AG09319 (cell line): ENCODE data around the gene KIF2C.
"Not testable (repeated sequence)": the region's sequence is repeated elsewhere in the genome, so short reads cannot be mapped to it uniquely, and the experiment has no call there.

Source experiments
- DNase-seq: peaks from one replicate; pipeline ENCODE4 v3.0.0-alpha.2; 2010; ENCODE audit warnings: low read depth; ENCODE audit errors: extremely low read depth
- CTCF ChIP-seq: IDR thresholded peaks from 2 replicates; pipeline ENCODE4 v1.5.1; 2011; ENCODE audit warnings: low read depth, mild to moderate bottlenecking, inconsistent platforms, low read length, moderate library complexity

KIF2C gene

GRCh38 chr1:44811234-44811633 is 71.6 kb downstream of the KIF2C start:
- TF ChIP-seq CTCF = no peak
- no peak for DNase-seq

GRCh38 chr1:44812822-44813543 is 73.3 kb downstream of the KIF2C start:
- no peak for TF ChIP-seq CTCF
- no peak for DNase-seq

DNA sequence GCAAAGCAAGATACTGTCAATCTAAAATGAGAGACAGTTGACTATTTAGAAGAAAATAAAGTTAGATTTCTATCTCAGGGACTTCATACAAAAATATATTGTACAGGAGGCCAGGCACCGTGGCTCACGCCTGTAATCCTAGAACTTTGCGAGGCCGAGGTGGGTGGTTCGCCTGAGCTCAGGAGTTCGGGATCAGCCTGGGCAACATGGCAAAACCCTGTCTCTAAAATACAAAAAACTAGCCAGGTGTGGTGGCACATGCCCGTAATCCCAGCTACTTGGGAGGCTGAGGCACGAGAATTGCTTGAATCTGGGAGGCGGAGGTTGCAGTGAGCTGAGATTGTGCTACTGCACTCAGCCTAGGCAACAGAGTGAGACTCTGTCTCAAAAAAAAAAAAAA is 76.3 kb downstream of the KIF2C start:
- DNase-seq = not testable (repeated sequence)

DNA sequence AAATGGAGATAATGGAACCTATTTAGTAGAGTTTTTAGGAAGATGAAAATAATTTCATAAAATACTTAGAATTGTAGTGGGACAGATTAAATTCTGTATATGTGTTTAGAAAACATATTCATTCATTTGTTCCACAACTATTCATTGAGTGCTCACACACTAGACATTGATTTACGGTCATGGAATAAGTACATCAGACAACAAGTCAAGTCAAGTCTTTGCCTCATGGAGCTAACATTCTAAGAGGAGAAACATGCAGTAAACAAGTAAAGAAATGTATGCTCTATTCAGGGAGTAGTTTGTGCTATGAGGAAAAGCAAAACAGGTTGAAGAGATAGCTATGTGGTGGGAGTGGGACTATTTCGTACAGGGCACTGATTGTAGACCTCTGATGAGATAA is 77.7 kb downstream of the KIF2C start:
- no peak for TF ChIP-seq CTCF
- no peak for DNase-seq
